ENCODE results near the gene C10orf71.

The C10orf71 gene

DNA sequence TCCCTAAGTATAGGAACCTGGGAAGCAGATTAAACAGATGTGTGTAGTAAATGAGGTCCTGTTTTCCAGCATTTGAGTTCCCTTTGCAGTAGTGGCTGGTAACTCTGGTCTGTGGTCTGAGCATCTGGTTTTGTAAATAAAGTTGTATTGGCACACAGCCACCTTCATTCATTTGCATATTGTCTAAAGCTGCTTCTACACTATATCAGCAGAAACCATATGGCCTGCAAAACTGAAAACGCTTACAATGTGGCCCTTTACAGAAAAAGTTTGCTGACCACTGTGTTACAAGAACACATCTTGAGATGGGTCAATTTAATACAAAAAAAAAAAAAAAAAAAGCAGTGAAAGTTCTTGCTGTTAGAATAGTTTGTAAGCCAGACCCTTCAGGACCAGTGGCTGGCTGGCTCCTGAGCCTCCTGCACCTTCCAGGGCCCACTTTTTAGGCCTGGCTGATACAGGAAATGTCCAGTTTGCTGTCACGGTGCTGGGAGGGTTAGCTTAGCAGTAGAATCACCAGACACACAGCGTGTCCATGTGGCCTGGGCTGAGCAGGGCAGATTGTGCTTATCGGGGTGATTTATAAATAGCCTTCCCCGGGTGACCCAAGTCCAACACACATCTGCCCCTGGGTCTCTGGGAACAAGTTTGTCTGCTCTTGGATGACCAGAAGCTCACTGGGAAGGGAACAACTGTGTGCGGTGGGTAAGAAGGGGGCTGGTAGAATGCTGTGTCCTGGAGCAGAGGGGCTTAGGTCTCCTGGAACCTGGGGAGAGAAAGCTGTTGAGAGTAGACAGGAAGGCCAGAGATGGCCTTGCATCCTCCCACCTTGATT lies 1.4 kb downstream of the C10orf71 start:
- no peak for DNase-seq (ENCODE audit: extremely low read depth, low read depth)
- no peak for TF ChIP-seq CTCF (IDR thresholded peaks at IDR 0.05; ENCODE audit: low read depth, low read length)

- TF ChIP-seq CTCF (IDR thresholded peaks at IDR 0.05; ENCODE audit: low read depth, low read length) = no peak
- no peak for DNase-seq (ENCODE audit: extremely low read depth, low read depth)
These were observed 2.3 kb downstream of the C10orf71 start for GRCh38 chr10:49301302-49301701.

DNA sequence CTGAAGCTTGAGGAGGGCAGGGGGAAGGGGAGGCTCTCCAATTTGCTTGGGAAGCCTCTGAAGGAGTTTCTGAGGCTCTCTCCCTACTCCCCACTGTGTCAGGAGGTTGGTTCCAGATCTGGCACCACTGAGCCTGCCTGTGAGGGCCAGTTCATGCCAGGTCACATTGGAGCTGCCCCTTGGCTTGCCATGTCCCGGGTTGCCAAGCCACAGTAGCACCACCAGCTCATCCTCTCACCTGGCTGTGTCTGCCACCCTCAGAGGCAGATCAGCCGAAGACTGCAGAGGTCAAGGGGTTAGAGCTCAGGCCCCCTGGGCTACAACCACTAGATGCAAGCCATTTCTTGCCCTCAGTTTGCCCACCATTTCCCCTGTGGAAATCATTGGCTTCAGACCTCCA lies 3.1 kb downstream of the C10orf71 start:
- no peak for TF ChIP-seq CTCF (IDR thresholded peaks at IDR 0.05; ENCODE audit: low read depth, low read length)
- no peak for DNase-seq (ENCODE audit: extremely low read depth, low read depth)

- no peak for DNase-seq (ENCODE audit: extremely low read depth, low read depth)
- TF ChIP-seq CTCF (IDR thresholded peaks at IDR 0.05; ENCODE audit: low read depth, low read length) = no peak
These were observed 4.7 kb downstream of the C10orf71 start for GRCh38 chr10:49303711-49304110.

- no peak for TF ChIP-seq CTCF (IDR thresholded peaks at IDR 0.05; ENCODE audit: low read depth, low read length)
- DNase-seq (ENCODE audit: extremely low read depth, low read depth) = no peak
These were observed 5.2 kb downstream of the C10orf71 start for GRCh38 chr10:49304137-49304536.

DNA sequence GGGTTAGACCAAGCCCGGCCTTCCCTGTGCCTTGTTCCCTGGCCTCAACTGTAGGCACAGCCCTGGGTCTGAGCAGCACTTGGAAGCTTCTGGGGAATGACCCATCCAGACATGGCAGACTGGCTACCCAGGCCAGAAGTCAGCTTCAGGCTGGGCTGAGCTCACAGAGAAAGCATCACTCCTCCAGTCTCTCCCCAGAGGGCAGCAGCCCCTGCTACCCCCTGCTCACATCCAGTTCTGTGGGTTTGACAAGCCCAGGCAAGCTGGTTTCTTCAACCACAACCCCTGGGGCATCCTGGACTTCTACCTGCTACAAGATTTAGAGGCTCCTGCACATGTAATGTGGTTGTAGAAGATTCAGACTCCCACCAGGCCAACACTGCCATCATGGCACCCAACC lies 9.0 kb downstream of the C10orf71 start:
- DNase-seq (ENCODE audit: extremely low read depth, low read depth) = no peak
- no peak for TF ChIP-seq CTCF (IDR thresholded peaks at IDR 0.05; ENCODE audit: low read depth, low read length)

DNA sequence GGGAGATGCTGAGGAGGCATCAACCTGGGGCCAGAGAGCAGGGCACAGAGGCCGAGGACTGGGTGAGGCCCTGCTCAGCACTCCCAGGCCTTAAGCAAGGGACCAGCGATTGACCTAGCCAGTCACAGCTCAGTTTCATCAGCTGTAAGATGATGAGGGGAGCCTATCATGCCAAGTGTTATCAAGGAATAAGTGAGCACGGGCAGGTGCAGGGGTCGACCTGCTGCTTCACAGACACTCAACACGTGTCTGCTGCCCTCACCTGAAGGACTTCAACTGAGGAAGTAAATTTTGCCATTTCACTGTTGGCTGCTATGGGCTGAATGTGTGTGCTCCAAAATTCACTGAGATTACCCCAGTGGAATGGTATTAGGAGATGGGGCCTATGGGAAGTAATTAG lies 9.9 kb downstream of the C10orf71 start:
- TF ChIP-seq CTCF (IDR thresholded peaks at IDR 0.05; ENCODE audit: low read depth, low read length) = no peak

More for the DNA sequence above, 9.9 kb downstream of the C10orf71 start:
- no peak for DNase-seq (ENCODE audit: extremely low read depth, low read depth)

All from AG09319 (cell line).